HG03196 (cell line): ENCODE results near the gene GRM8.

ENCODE experiments used
- ATAC-seq: cut with Tn5 transposase; IDR thresholded peaks from one replicate; pipeline ENCODE4 v1.9.1; 2021; ENCODE audit not compliant: unreplicated experiment

GRM8 gene

GRCh38 chr7:127231415-127231814 lies 21.3 kb downstream of the GRM8 start:
- no peak for ATAC-seq

DNA sequence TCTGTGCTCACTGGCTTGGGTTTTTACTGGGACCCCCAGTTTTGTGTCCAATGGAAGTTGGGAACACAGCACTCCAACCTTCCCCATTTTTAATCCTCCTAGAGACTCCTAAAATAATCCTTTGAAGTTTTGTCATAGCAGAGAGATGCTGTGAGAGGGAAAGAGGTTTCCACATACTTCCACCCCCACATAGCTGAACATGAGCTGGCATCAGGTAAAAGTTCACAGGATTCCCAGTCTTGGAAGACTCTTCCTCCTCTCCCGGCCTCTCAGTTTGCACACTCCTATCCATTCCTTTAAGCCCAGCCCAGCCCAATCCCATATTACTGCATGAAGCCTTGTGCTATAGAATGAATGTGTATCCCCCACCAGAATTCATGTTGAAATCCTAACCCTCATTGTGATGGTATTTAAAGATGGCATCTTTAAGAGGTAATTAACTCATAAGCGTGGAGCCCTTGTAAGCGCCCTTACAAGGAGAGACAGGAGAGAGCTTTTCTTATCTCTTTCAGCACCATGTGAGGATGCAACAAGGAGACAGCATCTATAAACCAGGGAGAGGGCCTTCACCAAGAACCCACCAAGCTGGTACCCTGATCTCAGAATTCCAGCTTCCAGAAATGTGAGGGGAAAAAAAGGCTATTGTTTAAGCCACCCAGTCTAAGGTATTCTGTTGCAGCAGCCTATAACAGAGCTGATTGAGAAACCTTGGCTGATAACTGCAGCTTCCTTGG lies 22.4 kb downstream of the GRM8 start:
- no peak for ATAC-seq

DNA sequence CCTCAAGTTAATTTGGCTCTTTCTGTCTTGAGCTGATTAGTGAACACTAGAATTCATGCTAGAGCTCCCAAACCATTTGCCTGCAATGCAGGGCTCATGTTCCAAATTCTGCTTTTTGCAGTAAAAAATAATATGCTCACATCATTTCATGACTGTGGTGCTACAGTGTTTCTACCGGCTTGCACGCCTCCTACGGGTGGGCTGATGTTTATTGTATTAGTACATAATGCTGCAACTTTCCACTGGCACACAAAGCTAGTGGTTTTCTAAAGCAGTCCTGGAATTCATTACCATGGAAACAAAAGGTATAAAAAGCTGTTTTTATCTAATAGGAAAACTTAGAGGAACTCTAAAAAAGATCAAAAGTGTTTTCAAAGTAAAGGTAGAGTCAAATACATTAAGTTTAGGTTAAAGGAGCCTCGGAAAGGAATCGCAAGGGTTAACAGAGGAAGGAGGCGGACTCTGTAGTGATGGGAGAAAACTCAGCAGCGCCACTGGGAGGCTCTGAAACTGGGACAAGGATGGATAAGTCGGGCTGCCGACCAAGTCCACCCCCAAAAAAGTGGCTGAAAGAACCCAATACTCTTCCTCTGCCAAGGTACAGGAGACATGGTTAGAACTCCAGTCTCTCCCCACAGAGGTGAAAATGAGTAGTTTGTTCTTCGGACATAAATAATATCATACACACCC lies 25.9 kb downstream of the GRM8 start:
- no peak for ATAC-seq

DNA sequence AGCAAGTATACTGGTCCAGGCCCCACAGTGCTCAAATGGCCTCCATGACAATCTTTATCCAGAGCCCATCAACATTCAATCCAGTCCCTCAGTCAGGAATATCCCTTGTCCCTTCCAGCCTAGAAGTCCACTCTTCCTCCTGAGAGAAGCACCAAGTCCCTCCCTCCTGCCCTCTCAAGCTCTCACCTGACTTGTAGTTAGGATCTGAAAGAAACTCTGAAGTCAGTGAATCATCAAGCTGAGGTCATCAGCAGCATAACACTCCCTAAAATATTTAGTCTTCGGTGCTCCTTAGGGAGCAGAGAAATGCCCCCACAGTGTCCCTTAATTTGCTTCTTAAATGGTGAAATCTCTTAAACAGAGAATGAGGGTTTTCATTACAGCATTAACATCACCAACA lies 31.0 kb downstream of the GRM8 start:
- no peak for ATAC-seq

GRCh38 chr7:127214956-127215718 lies 37.6 kb downstream of the GRM8 start:
- no peak for ATAC-seq

GRCh38 chr7:127209886-127210285 lies 42.9 kb downstream of the GRM8 start:
- ATAC-seq = no peak

DNA sequence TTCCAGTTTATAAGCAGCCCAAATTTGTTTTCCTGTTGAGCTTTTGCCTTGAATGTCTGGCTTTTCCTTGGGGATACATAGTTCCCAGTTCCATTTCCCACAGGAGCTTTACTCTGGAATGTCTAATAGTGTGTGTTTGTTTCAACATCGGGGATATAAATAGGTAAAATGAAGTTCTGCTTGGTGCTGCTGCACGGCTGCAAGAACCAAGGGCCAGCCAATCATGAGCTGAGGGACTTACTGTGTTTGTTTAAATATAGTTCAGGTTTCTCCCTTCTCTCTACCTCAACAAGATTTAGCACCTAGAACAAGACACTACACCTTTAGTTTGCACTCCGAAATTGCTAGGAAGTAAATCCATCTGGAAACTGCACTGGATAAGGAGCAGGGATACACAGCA lies 43.9 kb downstream of the GRM8 start:
- ATAC-seq = no peak

DNA sequence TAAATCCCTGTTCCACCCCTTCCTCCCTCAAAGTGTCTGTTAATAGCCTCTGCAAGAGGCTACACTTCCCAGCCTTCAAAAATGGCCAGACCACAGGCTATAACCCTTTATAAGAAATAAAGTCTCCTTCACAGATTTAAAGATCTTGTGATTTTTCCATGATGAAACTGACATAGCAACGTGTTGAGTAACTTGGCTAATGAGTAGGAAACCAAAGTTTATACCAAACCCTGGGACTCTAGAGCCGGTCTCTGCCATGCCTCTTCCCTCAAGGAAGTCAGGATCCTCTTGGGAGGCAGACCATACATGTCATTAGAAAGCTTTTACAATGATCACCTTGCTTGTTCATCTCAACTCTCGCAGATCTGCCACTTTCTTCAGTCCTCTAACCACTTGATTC lies 44.4 kb downstream of the GRM8 start:
- ATAC-seq = no peak

DNA sequence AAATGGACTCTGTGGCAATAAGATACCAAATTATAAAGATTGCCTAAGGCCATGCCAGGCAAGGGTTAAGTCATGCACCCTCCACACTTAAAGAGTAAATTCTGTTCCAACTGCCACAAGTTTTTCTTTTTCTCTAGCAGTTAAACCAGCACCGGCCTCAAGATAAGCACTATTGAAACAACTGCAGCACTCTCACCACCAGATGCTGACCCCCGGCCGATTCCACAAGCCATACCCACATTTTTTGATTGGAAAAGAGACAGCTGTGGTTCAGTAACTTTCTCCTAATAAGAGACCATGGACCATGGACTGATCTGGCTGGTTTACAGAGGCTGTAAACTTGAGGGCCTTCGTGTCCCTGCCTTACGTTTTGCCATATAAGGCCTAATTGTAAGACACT lies 44.9 kb downstream of the GRM8 start:
- ATAC-seq = no peak

- ATAC-seq = no peak
These were observed 45.5 kb downstream of the GRM8 start for GRCh38 chr7:127207230-127207629.

GRCh38 chr7:127194571-127194970 lies 58.2 kb downstream of the GRM8 start:
- ATAC-seq = no peak

DNA sequence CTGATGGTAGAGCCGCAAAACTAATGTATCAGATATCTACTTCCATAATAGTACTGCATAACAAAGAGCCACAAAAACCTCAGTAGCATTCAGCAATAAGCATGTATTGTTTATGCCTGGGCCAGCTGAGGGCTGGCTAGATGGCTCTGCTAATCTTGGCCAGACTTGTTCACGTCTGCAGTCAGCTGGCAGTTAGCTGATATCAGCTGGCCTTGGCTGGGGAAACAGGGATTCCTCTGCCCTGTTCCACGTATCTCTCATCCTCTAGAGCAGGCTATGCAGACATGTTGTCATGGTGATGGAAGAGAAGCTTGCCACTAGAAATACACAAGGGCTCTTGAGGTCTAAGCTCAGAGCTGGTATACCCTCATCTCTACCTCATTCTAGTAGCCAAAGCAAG lies 62.9 kb downstream of the GRM8 start:
- ATAC-seq = no peak

DNA sequence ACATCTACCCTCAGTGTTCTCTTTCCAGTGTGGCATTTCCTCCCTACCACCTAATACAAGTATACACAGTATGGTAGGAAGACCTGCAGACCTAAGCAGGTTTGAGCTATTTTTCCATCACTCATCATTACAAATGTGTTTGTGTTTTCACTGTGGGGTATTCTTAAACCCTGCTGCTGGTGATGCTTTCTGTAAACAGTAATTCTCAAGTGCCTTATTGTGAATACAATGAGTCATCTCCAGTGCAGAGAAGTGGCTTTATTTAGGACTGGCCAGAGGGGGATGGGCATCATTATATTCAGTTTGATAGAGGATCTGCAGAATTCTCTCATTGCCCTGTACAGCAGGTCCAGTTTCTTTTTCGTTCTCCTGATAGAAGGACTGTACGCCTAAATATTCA lies 63.7 kb downstream of the GRM8 start:
- no peak for ATAC-seq

DNA sequence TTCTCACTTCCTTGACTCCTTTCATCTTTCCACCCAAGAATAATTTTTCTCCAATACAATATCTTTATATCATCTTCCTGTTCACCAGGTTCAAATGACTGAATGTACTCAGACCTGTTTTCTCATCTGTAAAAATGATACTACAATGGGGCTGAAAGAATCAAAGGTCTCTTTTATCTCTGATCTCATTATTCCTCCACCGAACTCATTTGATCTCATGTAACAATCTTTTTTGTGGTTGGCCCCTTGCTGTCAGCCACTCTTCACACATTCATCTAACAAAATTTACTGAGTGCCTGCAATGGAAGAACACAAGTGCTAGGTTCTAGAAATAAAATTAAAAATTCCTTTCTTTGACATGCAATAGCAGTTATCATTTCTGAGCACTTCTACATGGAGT lies 65.0 kb downstream of the GRM8 start:
- no peak for ATAC-seq

GRCh38 chr7:127186686-127187085 lies 66.1 kb downstream of the GRM8 start:
- ATAC-seq = no peak

DNA sequence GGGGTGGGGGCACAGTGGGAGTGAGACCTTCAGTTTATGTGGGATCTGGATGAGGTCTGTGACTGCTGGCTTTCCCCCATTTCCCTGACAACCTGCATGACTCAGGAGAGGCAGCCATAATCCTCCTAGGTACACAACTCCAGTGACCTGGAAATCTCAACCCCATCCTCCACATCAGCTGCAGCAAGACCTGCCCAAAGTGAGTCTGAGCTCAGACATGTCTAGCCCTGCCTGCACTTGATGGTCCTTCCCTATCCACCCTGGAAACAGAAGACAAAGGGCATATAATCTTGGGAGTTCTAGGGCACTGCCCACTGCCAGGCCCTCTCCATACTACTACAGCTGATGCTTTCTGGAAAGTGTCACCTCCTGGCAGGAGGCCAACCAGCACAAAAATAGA lies 75.6 kb downstream of the GRM8 start:
- ATAC-seq = no peak

GRCh38 chr7:127162366-127162765 lies 90.4 kb downstream of the GRM8 start:
- ATAC-seq = no peak

DNA sequence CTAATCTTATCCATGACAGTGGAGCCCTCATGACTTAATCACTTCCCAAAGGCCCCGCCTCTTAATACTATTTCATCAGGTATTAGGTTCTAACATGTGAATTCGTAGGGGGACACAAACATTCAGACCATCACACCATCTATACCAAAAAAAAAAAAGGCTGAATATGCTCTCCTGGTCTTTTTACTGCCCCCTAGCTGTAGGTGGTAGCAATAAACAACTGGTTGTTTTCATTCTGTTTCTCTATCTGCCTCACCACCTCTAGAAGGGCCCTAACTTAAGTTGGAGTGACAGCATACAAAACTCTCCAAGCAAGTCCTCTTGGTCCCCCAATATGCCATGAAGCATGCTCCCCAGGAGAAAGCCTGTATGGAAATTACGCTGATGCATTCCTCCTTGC lies 94.1 kb downstream of the GRM8 start:
- no peak for ATAC-seq

GRCh38 chr7:127154958-127155357 lies 97.8 kb downstream of the GRM8 start:
- ATAC-seq = no peak

GRCh38 chr7:127154101-127154500 lies 98.6 kb downstream of the GRM8 start:
- ATAC-seq = no peak

DNA sequence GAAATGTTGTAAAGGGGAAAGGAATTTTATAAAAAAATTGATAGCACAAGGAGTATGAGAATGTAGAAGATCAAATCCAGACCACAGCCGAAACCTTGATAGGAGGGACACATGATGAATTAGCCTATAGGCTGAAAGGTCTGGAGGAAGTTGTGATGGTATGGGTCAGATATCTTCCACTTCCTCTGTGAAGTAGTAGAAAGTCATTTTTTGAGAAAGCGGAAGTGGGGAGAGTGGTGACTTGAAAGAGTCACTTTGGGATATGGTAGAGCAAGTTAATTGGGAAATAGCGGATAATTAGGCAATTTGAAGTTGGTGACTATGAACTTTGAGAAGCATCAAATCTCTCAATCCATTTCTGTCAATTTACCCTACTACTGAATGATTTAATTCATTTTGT lies 99.4 kb downstream of the GRM8 start:
- no peak for ATAC-seq

GRCh38 chr7:127152423-127152822 lies 100.3 kb downstream of the GRM8 start:
- ATAC-seq = no peak
